ENCODE data around the gene SMAD9. TPM values are rescaled to one million over a fixed set of nuclear protein-coding genes. Genes with fewer than 3 reads are reported as not detected.

Gene SMAD9
- polyA plus RNA-seq, 1 of the 3 experiments (the other 2 are of a cell fraction): 3.1 TPM

- TF ChIP-seq REST (IDR thresholded peaks at IDR 0.05; ENCODE audit: low read depth, low read length): no peak
- TF ChIP-seq SMC3 (IDR thresholded peaks at IDR 0.05; ENCODE audit: low read depth, low read length): no peak
- no peak for TF ChIP-seq MEF2A (IDR thresholded peaks at IDR 0.05; ENCODE audit: borderline replicate concordance, low read depth)
- TF ChIP-seq RFX5 (IDR thresholded peaks at IDR 0.05; ENCODE audit: low read length): no peak
- no peak for TF ChIP-seq MXI1 (IDR thresholded peaks at IDR 0.05; ENCODE audit: low read depth, low read length)
These were observed 79.3 kb downstream of the SMAD9 start (continued) for GRCh38 chr13:36840718-36841250.

- TF ChIP-seq REST (IDR thresholded peaks at IDR 0.05; ENCODE audit: low read depth, low read length) (no peak), ZBTB33 (IDR thresholded peaks at IDR 0.05; ENCODE audit: borderline replicate concordance, low read depth) (no peak), EZH2phosphoT487 (IDR thresholded peaks at IDR 0.05; ENCODE audit: borderline replicate concordance, low read depth) (no peak), IRF3 (IDR thresholded peaks at IDR 0.05; ENCODE audit: low read depth, low read length) (no peak), RAD21 (IDR thresholded peaks at IDR 0.05; ENCODE audit: low read length) (no peak), EP300 (IDR thresholded peaks at IDR 0.05; ENCODE audit: borderline replicate concordance in 1 of 2, low read depth in 1 of 2, low read length in 1 of 2) (no peak), GATA2 (CRISPR knock-in tag; IDR thresholded peaks at IDR 0.05) (no peak), YY1 (IDR thresholded peaks at IDR 0.05; ENCODE audit: low read depth) (no peak), TAF1 (IDR thresholded peaks at IDR 0.05; ENCODE audit: borderline replicate concordance, low read depth, low read length) (no peak), RXRA (IDR thresholded peaks at IDR 0.05; ENCODE audit: borderline replicate concordance, low read depth) (no peak), ELF1 (IDR thresholded peaks at IDR 0.05) (no peak), MXI1 (IDR thresholded peaks at IDR 0.05; ENCODE audit: low read depth, low read length) (no peak), RFX5 (IDR thresholded peaks at IDR 0.05; ENCODE audit: low read length) (no peak), SMC3 (IDR thresholded peaks at IDR 0.05; ENCODE audit: low read depth, low read length) (no peak), NFIC (IDR thresholded peaks at IDR 0.05; ENCODE audit: borderline replicate concordance) (no peak)
- ChIA-PET CTCF (interaction anchor here (0.9 to 2.3 kb wide), 3 partner anchors 8 to 420 kb away, joined by 4 to 7 read pairs (median 4); no protein-coding TSS in a partner anchor), POLR2A (no interaction called here)
- Histone ChIP-seq H3K4me2 (no peak overlapping the region), H3K9me3 (no peaks in the 10 kb centered on the region), H3F3A (replicated peaks; ENCODE audit: insufficient read depth) (peaks cover 13% of the 10 kb centered on the region), H3K79me2 (ENCODE audit: insufficient read depth) (no peaks in the 10 kb centered on the region), H3K27me3 (ENCODE audit: insufficient read depth) (no peaks in the 10 kb centered on the region), H2AFZ (ENCODE audit: low read depth) (no peak overlapping the region), H3K27ac (ENCODE audit: low read depth in 2 of 2, low read length in 1 of 2) (no peak overlapping the region), H3K9me2 (no peaks in the 10 kb centered on the region), H3K36me3 (replicated peaks in 1 of 2; ENCODE audit: control insufficient read depth in 1 of 2, insufficient read depth in 2 of 2, low read length in 1 of 2) (peaks cover 0 to 15% of the 10 kb centered on the region in 2 experiments), H3K9ac (no peak overlapping the region), H3K4me3 (ENCODE audit: low read depth in 2 of 2, low read length in 1 of 2) (no peak overlapping the region), H3K4me1 (ENCODE audit: control insufficient read depth in 1 of 2, insufficient read depth in 2 of 2, low read depth in 1 of 2, low read length in 1 of 2) (peaks cover 0 to 5% of the 10 kb centered on the region in 2 experiments; a peak in 1 of 4 replicates), H4K20me1 (ENCODE audit: insufficient read depth) (no peaks in the 10 kb centered on the region)
- no peak for DNase-seq
- 96% methylated on average over 12 of the region's 12 CpGs for WGBS (ENCODE audit: low lambda C conversion rate)
These were observed 80.1 kb downstream of the SMAD9 start for GRCh38 chr13:36839981-36840380.
